Astrocyte (in vitro differentiated cells and primary cell): Measurements from ENCODE around the gene CDCA5.

Source experiments
- CTCF ChIP-seq: IDR thresholded peaks from 2 replicates; pipeline ENCODE4 v1.5.1; 2011; ENCODE audit warnings: low read depth, mild to moderate bottlenecking, inconsistent platforms, low read length, moderate library complexity; ENCODE audit not compliant: insufficient read depth
- EZH2 ChIP-seq: IDR thresholded peaks from 2 replicates; pipeline ENCODE4 v1.6.1; 2012; ENCODE audit warnings: mild to moderate bottlenecking, low read length, inconsistent platforms; ENCODE audit not compliant: insufficient read depth

GRCh38 chr11:65058012-65058411 is 25.8 kb downstream of the CDCA5 start:
- TF ChIP-seq CTCF (no peak), EZH2 (no peak)
